IPS-18a (cell line): ENCODE measurements around the gene HAO2.

Experiments
- H3K27ac ChIP-seq: one replicate; pipeline ENCODE4 v1.5.1; 2013; ENCODE audit warnings: low read length
- H3K27me3 ChIP-seq: one replicate; pipeline ENCODE4 v1.6.1; 2013; ENCODE audit warnings: mild to moderate bottlenecking, low read length; ENCODE audit not compliant: control insufficient read depth, insufficient read depth
- H3K36me3 ChIP-seq: one replicate; pipeline ENCODE4 v1.6.1; 2013; ENCODE audit warnings: low read depth, low read length; ENCODE audit not compliant: control insufficient read depth
- H3K4me1 ChIP-seq: one replicate; pipeline ENCODE4 v1.6.1; 2013; ENCODE audit warnings: low read depth, low read length; ENCODE audit not compliant: control insufficient read depth
- H3K4me3 ChIP-seq: one replicate; pipeline ENCODE4 v1.5.1; 2013; ENCODE audit warnings: low read length
- H3K9ac ChIP-seq: one replicate; pipeline ENCODE4 v1.6.1; 2013; ENCODE audit warnings: mild to moderate bottlenecking, low read length, moderate library complexity
- H3K9me3 ChIP-seq: one replicate; pipeline ENCODE4 v1.6.1; 2013; ENCODE audit warnings: low read depth, low read length; ENCODE audit not compliant: control insufficient read depth

The HAO2 gene

DNA sequence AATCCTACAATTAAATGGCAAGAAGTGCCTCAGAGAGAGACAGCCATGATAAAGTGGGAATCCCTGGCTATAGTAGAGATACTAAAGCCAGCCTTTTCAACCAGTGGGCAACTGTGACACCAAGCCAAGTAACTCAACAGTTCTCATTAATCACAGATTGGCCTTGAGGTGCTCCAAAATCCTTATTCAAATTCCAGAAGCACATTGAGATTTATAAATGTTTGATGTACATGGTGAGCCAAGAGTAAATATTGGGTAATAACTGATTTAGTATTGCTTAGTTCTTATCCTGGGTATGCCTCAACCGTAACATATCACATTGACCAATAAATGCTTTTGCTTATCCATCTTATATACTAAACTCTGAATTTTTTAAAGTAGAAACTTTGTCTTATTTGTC lies 17.1 kb downstream of the HAO2 start:
- H3K27me3 ChIP-seq: no peaks in the 10 kb centered on the region
- H3K9me3 ChIP-seq: no peaks in the 10 kb centered on the region
- no peak overlapping the region for H3K27ac ChIP-seq
- H3K36me3 ChIP-seq: no peaks in the 10 kb centered on the region
- no peak overlapping the region for H3K4me3 ChIP-seq
- H3K9ac ChIP-seq: no peak overlapping the region
- peaks cover 9% of the 10 kb centered on the region for H3K4me1 ChIP-seq

DNA sequence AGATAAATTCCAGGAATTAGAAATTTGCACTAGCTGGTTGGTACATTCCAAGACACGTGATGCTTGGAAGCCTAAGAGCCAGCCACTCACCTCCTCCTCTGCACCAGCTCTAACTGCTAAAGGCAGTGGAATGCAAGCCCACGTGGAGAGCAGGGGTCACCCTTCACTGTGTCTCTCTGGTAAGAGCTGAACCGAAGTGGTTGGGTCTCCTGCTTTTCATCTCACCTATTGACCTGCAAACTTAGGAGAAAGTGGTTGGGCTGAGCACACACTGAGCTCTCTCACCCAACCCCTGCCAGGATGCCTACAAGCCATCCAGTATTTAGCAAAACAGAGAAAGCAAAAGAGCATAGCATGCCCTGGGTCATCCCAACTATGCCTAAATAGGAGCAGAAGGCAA lies 19.3 kb downstream of the HAO2 start:
- no peaks in the 10 kb centered on the region for H3K9me3 ChIP-seq
- peaks cover 9% of the 10 kb centered on the region for H3K4me1 ChIP-seq

DNA sequence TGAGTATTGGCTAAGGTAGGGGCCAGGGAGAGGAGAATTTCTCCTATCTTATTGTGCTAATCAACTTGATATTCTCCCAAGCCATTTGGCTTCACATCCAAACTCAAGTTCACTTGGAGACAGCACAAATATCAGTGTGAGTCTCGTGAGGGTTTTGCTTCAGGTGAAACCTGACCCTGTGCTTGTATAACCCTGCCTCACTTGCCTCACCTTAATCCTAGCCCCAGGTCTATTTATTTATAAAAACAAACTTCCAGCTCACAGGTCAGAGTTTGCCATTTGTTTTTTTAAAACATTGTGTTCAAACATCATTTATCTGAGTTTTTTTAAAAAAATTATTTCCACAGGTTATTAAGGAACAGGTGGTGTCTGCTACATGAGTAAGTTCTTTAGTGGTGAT lies 19.9 kb downstream of the HAO2 start:
- Histone ChIP-seq H3K9ac (no peak overlapping the region), H3K27ac (no peak overlapping the region), H3K4me1 (peaks cover 9% of the 10 kb centered on the region), H3K36me3 (no peaks in the 10 kb centered on the region), H3K27me3 (no peaks in the 10 kb centered on the region), H3K4me3 (no peak overlapping the region), H3K9me3 (no peaks in the 10 kb centered on the region)

More for the DNA sequence above, 19.3 kb downstream of the HAO2 start:
- Histone ChIP-seq H3K9ac (no peak overlapping the region), H3K4me3 (no peak overlapping the region), H3K27ac (no peak overlapping the region), H3K27me3 (no peaks in the 10 kb centered on the region), H3K36me3 (no peaks in the 10 kb centered on the region)

- no peaks in the 10 kb centered on the region for H3K27me3 ChIP-seq
- H3K27ac ChIP-seq: no peak overlapping the region
- H3K4me3 ChIP-seq: no peak overlapping the region
- no peak overlapping the region for H3K9ac ChIP-seq
- H3K9me3 ChIP-seq: no peaks in the 10 kb centered on the region
- no peaks in the 10 kb centered on the region for H3K36me3 ChIP-seq
- peaks cover 9% of the 10 kb centered on the region for H3K4me1 ChIP-seq
Measured at GRCh38 chr1:119390526-119390925, 21.9 kb downstream of the HAO2 start.

- H3K9me3 ChIP-seq: no peaks in the 10 kb centered on the region
- no peak overlapping the region for H3K27ac ChIP-seq
- no peaks in the 10 kb centered on the region for H3K36me3 ChIP-seq
- H3K4me3 ChIP-seq: no peak overlapping the region
- H3K9ac ChIP-seq: no peak overlapping the region
- no peaks in the 10 kb centered on the region for H3K27me3 ChIP-seq
- H3K4me1 ChIP-seq: peaks cover 9% of the 10 kb centered on the region
Measured at GRCh38 chr1:119391749-119392148, 23.2 kb downstream of the HAO2 start.

DNA sequence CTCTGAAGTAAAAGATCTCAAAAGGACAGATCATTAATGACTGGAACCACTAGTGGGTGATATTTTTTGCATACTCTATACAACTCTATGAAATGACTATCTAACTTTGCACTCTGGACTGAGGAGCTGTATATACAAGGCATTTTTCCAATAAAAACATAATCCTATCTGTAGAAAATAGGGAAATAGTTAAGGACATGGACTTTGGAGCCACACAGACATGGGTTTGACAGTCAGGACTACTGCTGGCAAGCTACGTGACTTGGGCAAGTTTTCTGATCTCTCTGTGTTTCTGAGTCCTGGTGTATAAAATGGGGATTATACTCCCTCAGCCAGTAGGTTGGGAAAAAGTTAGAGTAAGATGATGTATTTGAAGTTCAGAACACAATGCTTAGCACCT lies 25.5 kb downstream of the HAO2 start:
- H3K36me3 ChIP-seq: no peaks in the 10 kb centered on the region
- no peak overlapping the region for H3K4me3 ChIP-seq
- H3K9me3 ChIP-seq: no peaks in the 10 kb centered on the region
- H3K27ac ChIP-seq: no peak overlapping the region
- H3K27me3 ChIP-seq: no peaks in the 10 kb centered on the region
- H3K4me1 ChIP-seq: no peaks in the 10 kb centered on the region
- no peak overlapping the region for H3K9ac ChIP-seq

- H3K9ac ChIP-seq: no peak overlapping the region
- no peak overlapping the region for H3K4me3 ChIP-seq
- H3K27me3 ChIP-seq: no peaks in the 10 kb centered on the region
- no peaks in the 10 kb centered on the region for H3K36me3 ChIP-seq
- no peaks in the 10 kb centered on the region for H3K4me1 ChIP-seq
- no peaks in the 10 kb centered on the region for H3K9me3 ChIP-seq
- no peak overlapping the region for H3K27ac ChIP-seq
Measured at GRCh38 chr1:119396982-119397381, 28.4 kb downstream of the HAO2 start.

- Histone ChIP-seq H3K9me3 (no peaks in the 10 kb centered on the region), H3K4me3 (no peak overlapping the region), H3K27me3 (no peaks in the 10 kb centered on the region), H3K9ac (no peak overlapping the region), H3K27ac (no peak overlapping the region), H3K36me3 (no peaks in the 10 kb centered on the region), H3K4me1 (no peaks in the 10 kb centered on the region)
Measured at GRCh38 chr1:119397986-119398385, 29.4 kb downstream of the HAO2 start.

DNA sequence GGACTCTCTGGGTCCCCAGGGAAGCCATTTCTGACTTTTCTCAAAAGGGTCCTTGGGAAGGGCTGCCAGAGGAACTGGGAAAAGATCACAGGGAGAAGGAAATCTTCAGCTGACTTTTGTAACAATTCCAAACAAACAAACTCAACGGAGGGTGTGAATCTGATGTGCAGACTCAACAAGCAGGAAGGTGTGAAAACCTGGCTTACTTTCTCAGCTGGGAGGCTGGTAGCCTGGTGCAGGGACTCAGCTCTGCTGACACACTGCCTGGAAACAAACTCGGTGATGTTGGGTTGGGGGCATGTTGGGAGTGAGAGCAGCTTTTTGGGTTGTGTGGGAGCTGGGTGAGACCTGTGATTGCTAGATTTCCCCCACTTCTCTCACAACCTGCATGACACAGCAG lies 36.2 kb downstream of the HAO2 start:
- H3K4me3 ChIP-seq: no peak overlapping the region
- H3K9me3 ChIP-seq: no peaks in the 10 kb centered on the region
- no peaks in the 10 kb centered on the region for H3K4me1 ChIP-seq
- no peak overlapping the region for H3K27ac ChIP-seq
- no peaks in the 10 kb centered on the region for H3K36me3 ChIP-seq
- H3K27me3 ChIP-seq: no peaks in the 10 kb centered on the region
- no peak overlapping the region for H3K9ac ChIP-seq

GRCh38 chr1:119409731-119410130 lies 41.1 kb downstream of the HAO2 start:
- no peaks in the 10 kb centered on the region for H3K4me1 ChIP-seq
- H3K9me3 ChIP-seq: no peaks in the 10 kb centered on the region
- H3K27me3 ChIP-seq: no peaks in the 10 kb centered on the region
- H3K36me3 ChIP-seq: no peaks in the 10 kb centered on the region
- no peak overlapping the region for H3K27ac ChIP-seq
- no peak overlapping the region for H3K9ac ChIP-seq
- H3K4me3 ChIP-seq: no peak overlapping the region

GRCh38 chr1:119410961-119411360 lies 42.4 kb downstream of the HAO2 start:
- no peaks in the 10 kb centered on the region for H3K9me3 ChIP-seq
- no peaks in the 10 kb centered on the region for H3K27me3 ChIP-seq
- H3K4me3 ChIP-seq: no peak overlapping the region
- no peak overlapping the region for H3K27ac ChIP-seq
- no peaks in the 10 kb centered on the region for H3K36me3 ChIP-seq
- H3K9ac ChIP-seq: no peak overlapping the region
- H3K4me1 ChIP-seq: no peaks in the 10 kb centered on the region

DNA sequence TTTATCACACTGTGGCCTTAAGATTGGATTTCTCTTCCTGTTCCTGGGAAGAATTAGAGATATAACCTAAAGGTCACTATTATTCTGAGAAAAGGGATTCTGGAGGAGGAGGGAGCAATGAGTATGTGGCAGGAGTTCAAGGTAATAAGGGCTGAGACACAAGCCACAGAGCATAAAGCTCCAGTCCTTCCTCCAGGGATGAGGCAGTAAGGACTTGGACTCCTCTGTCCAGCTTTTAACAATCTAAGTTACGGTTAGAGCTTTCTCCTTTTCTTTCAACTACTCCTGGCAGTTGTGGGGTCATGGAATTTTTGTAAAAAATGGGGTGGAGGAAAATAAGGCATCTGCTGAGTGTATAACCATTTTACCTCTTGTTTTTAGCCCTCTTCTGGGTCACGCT lies 46.4 kb downstream of the HAO2 start, which contains the start of gene HSD3B2:
HSD3B2 (plus strand) TSS at position 201 of the 400 bp plus-strand sequence. CDS start 270 bp downstream, outside the sequence.
- H3K36me3 ChIP-seq: no peaks in the 10 kb centered on the region
- no peaks in the 10 kb centered on the region for H3K4me1 ChIP-seq
- no peak within 1 kb of the TSS for H3K9ac ChIP-seq
- no peak within 1 kb of the TSS for H3K4me3 ChIP-seq
- no peaks in the 10 kb centered on the region for H3K9me3 ChIP-seq
- no peak within 1 kb of the TSS for H3K27ac ChIP-seq
- H3K27me3 ChIP-seq: no peaks in the 10 kb centered on the region
